SK-N-SH (cell line): ENCODE measurements around the gene TSPAN4.

ENCODE experiments used
- CTCF ChIP-seq: fragments of 200-600 bp; sonication (generic); IDR thresholded peaks from 2 replicates; pipeline ENCODE4 v1.6.1; 2017; ENCODE audit warnings: antibody characterized with exemption, mild to moderate bottlenecking, moderate library complexity
- ELF1 ChIP-seq: IDR thresholded peaks from 2 replicates; pipeline ENCODE4 v1.4.0; 2012
- EP300 ChIP-seq, 2 experiments: IDR thresholded peaks; 2 replicates each; pipeline versions ENCODE4 v1.4.0 to v1.6.1; 2012; ENCODE audit warnings: borderline replicate concordance in 1 of 2, low read depth in 1 of 2, low read length in 1 of 2
- POLR2AphosphoS5 ChIP-seq: IDR thresholded peaks from 2 replicates; pipeline ENCODE4 v1.6.1; 2012; ENCODE audit warnings: low read depth, low read length
- RFX5 ChIP-seq: IDR thresholded peaks from 2 replicates; pipeline ENCODE4 v1.6.1; 2012; ENCODE audit warnings: mild to moderate bottlenecking, improper control_type of control experiment, low read length
- RXRA ChIP-seq: IDR thresholded peaks from 2 replicates; pipeline ENCODE4 v1.4.0; 2012; ENCODE audit warnings: low read depth, mild to moderate bottlenecking, borderline replicate concordance
- SMC3 ChIP-seq: IDR thresholded peaks from 2 replicates; pipeline ENCODE4 v1.6.1; 2012; ENCODE audit warnings: low read depth, low read length, improper control_type of control experiment
- TAF1 ChIP-seq: IDR thresholded peaks from 2 replicates; pipeline ENCODE4 v1.6.1; 2012; ENCODE audit warnings: low read depth, mild to moderate bottlenecking, low read length, moderate library complexity, borderline replicate concordance
- TCF12 ChIP-seq: IDR thresholded peaks from 2 replicates; pipeline ENCODE4 v1.4.0; 2012

DNA sequence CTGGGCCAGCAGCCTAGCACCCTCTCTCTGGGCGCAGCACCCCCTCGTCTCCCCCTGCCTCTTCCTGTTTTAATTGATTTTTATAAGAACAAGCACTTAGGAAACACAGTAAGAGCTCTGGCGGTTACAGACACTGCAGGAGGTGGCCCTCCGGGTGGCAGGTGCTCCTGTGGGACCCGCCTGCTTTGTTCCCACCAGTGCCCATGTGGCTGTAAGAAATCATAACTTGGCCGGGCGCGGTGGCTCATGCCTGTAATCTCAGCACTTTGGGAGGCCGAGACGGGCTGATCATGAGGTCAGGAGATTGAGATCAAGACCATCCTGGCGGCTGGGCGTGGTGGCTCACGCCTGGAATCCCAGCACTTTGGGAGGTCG, 18.4 kb downstream of the TSPAN4 start:
- TF ChIP-seq POLR2AphosphoS5 (no peak), CTCF (no peak), RFX5 (no peak), ELF1 (no peak), TCF12 (no peak), TAF1 (no peak), EP300 (IDR thresholded peaks at IDR 0.05; ENCODE audit: borderline replicate concordance in 1 of 2, low read depth in 1 of 2, low read length in 1 of 2) (no peak), SMC3 (no peak), RXRA (no peak)
